ENCODE measurements around the gene GATA3. TPM values are rescaled to one million over a fixed set of nuclear protein-coding genes. Genes with fewer than 3 reads are reported as not detected.

GATA3 gene
- total RNA-seq, 1 donor = not detected

DNA sequence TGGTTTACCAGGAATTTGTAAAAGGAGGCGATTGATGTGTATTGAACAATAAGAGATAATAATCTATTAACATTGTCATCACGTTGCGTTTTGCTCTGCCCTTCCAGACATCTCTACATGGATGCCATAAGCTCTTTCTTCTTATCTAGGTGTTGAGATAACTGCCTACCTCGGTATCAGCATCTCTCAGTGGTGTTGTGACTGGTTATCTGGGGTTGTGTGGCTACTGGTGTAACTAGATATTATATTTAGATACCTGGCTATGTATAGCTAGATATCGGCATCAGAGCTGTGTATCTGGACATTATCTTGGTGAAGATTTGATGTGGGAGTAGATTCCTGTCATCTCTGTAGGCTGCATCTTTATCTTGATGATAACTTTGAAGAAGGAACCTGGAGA is 17.2 kb downstream of the GATA3 start:
- H3K4me3 ChIP-seq (ENCODE audit: low read depth, low read length) = no peak overlapping the region
- TF ChIP-seq, protein P1, sequence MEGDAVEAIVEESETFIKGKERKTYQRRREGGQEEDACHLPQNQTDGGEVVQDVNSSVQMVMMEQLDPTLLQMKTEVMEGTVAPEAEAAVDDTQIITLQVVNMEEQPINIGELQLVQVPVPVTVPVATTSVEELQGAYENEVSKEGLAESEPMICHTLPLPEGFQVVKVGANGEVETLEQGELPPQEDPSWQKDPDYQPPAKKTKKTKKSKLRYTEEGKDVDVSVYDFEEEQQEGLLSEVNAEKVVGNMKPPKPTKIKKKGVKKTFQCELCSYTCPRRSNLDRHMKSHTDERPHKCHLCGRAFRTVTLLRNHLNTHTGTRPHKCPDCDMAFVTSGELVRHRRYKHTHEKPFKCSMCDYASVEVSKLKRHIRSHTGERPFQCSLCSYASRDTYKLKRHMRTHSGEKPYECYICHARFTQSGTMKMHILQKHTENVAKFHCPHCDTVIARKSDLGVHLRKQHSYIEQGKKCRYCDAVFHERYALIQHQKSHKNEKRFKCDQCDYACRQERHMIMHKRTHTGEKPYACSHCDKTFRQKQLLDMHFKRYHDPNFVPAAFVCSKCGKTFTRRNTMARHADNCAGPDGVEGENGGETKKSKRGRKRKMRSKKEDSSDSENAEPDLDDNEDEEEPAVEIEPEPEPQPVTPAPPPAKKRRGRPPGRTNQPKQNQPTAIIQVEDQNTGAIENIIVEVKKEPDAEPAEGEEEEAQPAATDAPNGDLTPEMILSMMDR (IDR thresholded peaks at IDR 0.05; ENCODE audit: insufficient read depth, low read depth, low read length) = no peak
- no peak for DNase-seq (ENCODE audit: low read depth)

GRCh38 chr10:8072211-8072610 is 17.7 kb downstream of the GATA3 start:
- DNase-seq (ENCODE audit: low read depth) = no peak
- TF ChIP-seq, protein P1 (IDR thresholded peaks at IDR 0.05; ENCODE audit: insufficient read depth, low read depth, low read length) = no peak
- no peak overlapping the region for H3K4me3 ChIP-seq (ENCODE audit: low read depth, low read length)

DNA sequence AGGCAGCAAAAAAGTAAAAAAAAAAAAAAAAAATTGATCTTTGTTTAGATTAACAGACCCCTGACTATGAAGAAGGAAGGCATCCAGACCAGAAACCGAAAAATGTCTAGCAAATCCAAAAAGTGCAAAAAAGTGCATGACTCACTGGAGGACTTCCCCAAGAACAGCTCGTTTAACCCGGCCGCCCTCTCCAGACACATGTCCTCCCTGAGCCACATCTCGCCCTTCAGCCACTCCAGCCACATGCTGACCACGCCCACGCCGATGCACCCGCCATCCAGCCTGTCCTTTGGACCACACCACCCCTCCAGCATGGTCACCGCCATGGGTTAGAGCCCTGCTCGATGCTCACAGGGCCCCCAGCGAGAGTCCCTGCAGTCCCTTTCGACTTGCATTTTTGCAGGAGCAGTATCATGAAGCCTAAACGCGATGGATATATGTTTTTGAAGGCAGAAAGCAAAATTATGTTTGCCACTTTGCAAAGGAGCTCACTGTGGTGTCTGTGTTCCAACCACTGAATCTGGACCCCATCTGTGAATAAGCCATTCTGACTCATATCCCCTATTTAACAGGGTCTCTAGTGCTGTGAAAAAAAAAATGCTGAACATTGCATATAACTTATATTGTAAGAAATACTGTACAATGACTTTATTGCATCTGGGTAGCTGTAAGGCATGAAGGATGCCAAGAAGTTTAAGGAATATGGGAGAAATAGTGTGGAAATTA is 19.4 kb downstream of the GATA3 start:
- DNase-seq (ENCODE audit: low read depth) = no peak
- H3K4me3 ChIP-seq (ENCODE audit: low read depth, low read length) = no peak overlapping the region
- TF ChIP-seq, protein P1 (IDR thresholded peaks at IDR 0.05; ENCODE audit: insufficient read depth, low read depth, low read length) = no peak

DNA sequence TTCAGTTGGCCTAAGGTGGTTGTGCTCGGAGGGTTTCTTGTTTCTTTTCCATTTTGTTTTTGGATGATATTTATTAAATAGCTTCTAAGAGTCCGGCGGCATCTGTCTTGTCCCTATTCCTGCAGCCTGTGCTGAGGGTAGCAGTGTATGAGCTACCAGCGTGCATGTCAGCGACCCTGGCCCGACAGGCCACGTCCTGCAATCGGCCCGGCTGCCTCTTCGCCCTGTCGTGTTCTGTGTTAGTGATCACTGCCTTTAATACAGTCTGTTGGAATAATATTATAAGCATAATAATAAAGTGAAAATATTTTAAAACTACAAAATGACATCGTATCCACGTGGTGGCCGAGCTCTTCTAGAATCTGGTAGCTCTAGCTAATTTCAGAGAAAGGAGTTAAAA is 20.4 kb downstream of the GATA3 start:
- TF ChIP-seq, protein P1 (IDR thresholded peaks at IDR 0.05; ENCODE audit: insufficient read depth, low read depth, low read length) = no peak
- no peak for DNase-seq (ENCODE audit: low read depth)

DNA sequence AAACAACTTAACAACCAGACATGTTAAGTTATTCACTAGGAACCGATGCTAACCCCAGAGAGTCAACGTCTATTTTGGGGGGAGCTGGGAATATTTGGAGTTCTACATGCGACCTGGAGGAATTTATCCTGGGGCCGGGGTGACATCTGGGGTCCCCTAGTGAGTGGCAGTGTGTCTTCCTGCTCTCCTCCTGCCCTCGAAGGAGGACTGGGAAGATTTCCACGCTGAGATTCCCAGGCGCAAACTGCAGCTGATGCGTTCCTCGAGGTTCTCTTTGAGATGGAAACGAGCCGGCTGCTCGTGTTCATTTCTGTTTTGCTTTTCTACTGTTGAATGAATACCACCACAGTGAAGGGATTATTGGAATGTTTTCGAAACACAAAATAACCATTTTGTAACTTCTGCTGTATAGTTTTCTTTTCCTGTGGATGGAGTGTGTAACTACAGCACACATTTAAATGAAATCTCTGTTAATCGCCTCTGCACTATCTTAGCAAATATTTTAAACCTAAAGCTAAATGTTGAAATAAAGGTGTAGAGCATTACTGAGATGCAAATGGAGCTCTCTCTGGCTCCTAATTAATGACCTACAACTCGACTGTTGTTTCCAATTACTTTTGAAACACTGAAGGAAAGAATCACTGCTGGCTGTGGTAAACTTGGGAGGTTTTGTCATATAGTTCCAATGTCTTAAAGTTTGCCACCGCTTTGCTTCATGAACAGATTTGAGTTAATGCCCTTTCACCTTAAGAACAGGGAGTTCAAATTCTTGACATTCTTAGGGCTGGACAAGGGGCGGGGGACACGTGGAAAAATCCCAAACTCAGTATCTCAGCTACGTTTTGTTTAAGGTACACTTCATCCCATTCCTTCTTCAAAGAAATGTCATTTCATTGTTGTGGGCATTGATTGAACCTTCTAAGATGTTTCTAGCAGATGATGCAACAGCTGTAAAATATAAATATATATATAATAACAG is 21.1 kb downstream of the GATA3 start:
- no peak overlapping the region for H3K4me3 ChIP-seq (ENCODE audit: low read depth, low read length)
- TF ChIP-seq, protein P1 (IDR thresholded peaks at IDR 0.05; ENCODE audit: insufficient read depth, low read depth, low read length) = no peak
- DNase-seq (ENCODE audit: low read depth) = no peak

More for the DNA sequence above, 20.4 kb downstream of the GATA3 start:
- no peak overlapping the region for H3K4me3 ChIP-seq (ENCODE audit: low read depth, low read length)

DNA sequence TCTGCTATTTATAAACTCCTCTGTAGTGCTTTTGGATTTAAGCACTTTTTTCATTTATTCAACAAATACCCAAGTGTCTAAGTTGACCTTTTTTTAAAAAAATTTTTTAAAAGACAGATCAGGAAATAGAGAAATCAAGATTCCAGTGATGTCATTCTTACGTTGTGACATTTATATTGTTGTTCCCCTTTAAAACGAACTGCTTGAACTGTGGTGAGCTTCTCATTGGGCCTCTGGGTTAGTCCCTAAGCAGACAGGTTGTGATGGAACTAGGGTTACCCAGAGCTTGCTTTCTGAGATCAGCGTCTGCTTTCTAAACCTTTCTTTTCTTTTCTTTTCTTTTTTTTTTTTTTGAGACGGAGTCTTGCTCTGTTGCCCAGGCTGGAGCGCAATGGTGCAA is 22.4 kb downstream of the GATA3 start:
- no peak overlapping the region for H3K4me3 ChIP-seq (ENCODE audit: low read depth, low read length)
- no peak for DNase-seq (ENCODE audit: low read depth)
- TF ChIP-seq, protein P1 (IDR thresholded peaks at IDR 0.05; ENCODE audit: insufficient read depth, low read depth, low read length) = no peak

All from fibroblast of villous mesenchyme (primary cell).